PC-9 (cell line): ENCODE measurements around the gene SAG. TPM values are rescaled to one million over a fixed set of nuclear protein-coding genes. Genes with fewer than 3 reads are reported as not detected.

Experiments
- BruUV-seq: library from RNA; stranded (reverse); fragments of 400-500 nt; replicated peaks from 2 replicates; lab custom pipeline; 2021; lab: Mats Ljungman, UMichigan
- CTCF ChIA-PET: fragments of 300-600 bp; sonication (Branson Sonifier 250); formaldehyde crosslinking; loops from one replicate; lab custom pipeline; 2022; ENCODE audit warnings: antibody characterized with exemption; lab: Charles Lee
- POLR2A ChIA-PET: fragments of 300-600 bp; sonication (Branson Sonifier 250); formaldehyde crosslinking; loops from one replicate; lab custom pipeline; 2022; ENCODE audit warnings: antibody characterized with exemption; ENCODE audit not compliant: unreplicated experiment; lab: Charles Lee
- DNase-seq, 2 experiments: peaks; one replicate each; pipeline versions ENCODE4 v3.0.0 to v3.0.0-alpha.2; 2015 to 2022; ENCODE audit warnings: mixed read lengths in 1 of 2
- H2AFZ ChIP-seq: fragments of 200-600 bp; sonication (generic); 2 replicates; pipeline ENCODE4 v1.8.1; 2017; ENCODE audit warnings: antibody characterized with exemption
- H3F3A ChIP-seq: fragments of 200-600 bp; sonication (generic); 2 replicates; pipeline ENCODE4 v1.8.1; 2017; ENCODE audit warnings: antibody characterized with exemption, mild to moderate bottlenecking, low read depth; ENCODE audit not compliant: insufficient read depth
- H3K27ac ChIP-seq: fragments of 200-600 bp; sonication (generic); 2 replicates; pipeline ENCODE4 v1.6.1; 2016; ENCODE audit warnings: mixed run types
- H3K27me3 ChIP-seq: fragments of 200-600 bp; sonication (generic); 2 replicates; pipeline ENCODE4 v1.6.1; 2016; ENCODE audit warnings: low read depth, mixed run types; ENCODE audit not compliant: insufficient read depth
- H3K36me3 ChIP-seq: fragments of 200-600 bp; sonication (generic); 2 replicates; pipeline ENCODE4 v1.6.1; 2016; ENCODE audit warnings: low read depth, mixed run types
- H3K4me1 ChIP-seq: fragments of 200-600 bp; sonication (generic); replicated peaks from 2 replicates; pipeline ENCODE4 v1.6.1; 2016; ENCODE audit warnings: mixed run types; ENCODE audit not compliant: insufficient read depth
- H3K4me2 ChIP-seq: fragments of 200-600 bp; sonication (generic); 2 replicates; pipeline ENCODE4 v1.6.1; 2017; ENCODE audit warnings: mixed run types
- H3K4me3 ChIP-seq: fragments of 200-600 bp; sonication (generic); 2 replicates; pipeline ENCODE4 v1.6.1; 2016; ENCODE audit warnings: mixed run types
- H3K79me2 ChIP-seq: fragments of 200-600 bp; sonication (generic); 2 replicates; pipeline ENCODE4 v1.6.1; 2017; ENCODE audit warnings: low read depth, mixed run types
- H3K9me2 ChIP-seq: fragments of 200-600 bp; sonication (generic); 2 replicates; pipeline ENCODE4 v1.8.1; 2017; ENCODE audit warnings: mild to moderate bottlenecking; ENCODE audit not compliant: insufficient read depth
- H3K9me3 ChIP-seq: fragments of 200-600 bp; sonication (generic); 2 replicates; pipeline ENCODE4 v1.8.1; 2016; ENCODE audit warnings: low read depth; ENCODE audit not compliant: insufficient read depth
- H4K20me1 ChIP-seq: fragments of 200-600 bp; sonication (generic); 2 replicates; pipeline ENCODE4 v1.8.1; 2017; ENCODE audit not compliant: insufficient read depth
- EZH2 ChIP-seq: fragments of 200-600 bp; sonication (generic); IDR thresholded peaks from 2 replicates; pipeline ENCODE4 v1.8.0; 2017; ENCODE audit warnings: antibody characterized with exemption, low read depth
- intact Hi-C: fragments of 100-400 bp; cut with micrococcal nuclease; formaldehyde crosslinking; loops from one replicate; pipeline ENCODE4 v1.10.0; 2022; ENCODE audit not compliant: unreplicated experiment
- total RNA-seq: library from RNA; stranded (reverse); gene quantifications from 2 replicates; pipeline ENCODE4 v1.2.3, GENCODE V29; 2021
- TF ChIP-seq, protein P1 (sequence below): fragments of 200-600 bp; sonication (generic); conservative IDR thresholded peaks from 2 replicates; pipeline ENCODE4 v1.6.1; 2017; ENCODE audit warnings: mixed run types, antibody characterized with exemption, mild to moderate bottlenecking, moderate library complexity

The SAG gene
- total RNA-seq, 1 experiment from 2014 or later, result not detected

DNA sequence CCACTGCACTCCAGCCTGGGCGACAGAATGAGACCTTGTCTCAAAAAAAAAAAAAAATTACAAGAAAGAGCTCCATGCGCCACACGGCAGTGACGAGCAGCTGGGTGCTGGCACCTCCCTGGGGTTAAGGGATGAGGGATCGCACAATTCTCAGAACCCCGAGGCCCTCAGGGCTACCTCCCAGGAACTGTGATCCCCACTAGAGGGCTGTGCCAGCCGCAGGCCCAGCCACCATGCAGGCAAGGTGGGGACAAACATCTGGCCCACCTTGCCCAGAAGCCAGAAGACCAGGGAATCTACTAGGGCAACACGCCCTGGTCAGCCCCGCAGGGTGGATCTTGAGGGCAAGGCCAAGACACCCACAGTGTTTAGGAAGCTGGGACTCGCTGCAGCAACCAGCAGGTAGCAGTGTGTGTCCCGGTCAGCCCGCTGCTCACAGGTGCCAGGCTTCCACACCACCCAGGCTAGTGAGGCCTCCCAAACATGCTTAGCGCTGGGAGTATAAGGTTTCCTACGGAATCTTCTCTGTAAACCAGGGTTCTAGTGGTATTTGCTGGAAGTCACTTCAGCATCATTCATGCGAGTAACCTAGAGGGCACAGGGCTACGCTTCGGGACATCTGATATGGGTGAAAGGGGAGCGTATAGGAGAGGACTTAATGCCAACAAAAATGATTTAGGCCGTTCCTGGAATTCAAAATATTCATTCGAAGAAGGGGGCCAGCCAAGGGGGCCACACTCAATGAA lies 6.7 kb downstream of the SAG start:
- no peaks in the 10 kb centered on the region; the same call in 1 of the 2 replicates for H3F3A ChIP-seq
- H4K20me1 ChIP-seq, result no peaks in the 10 kb centered on the region
- intact Hi-C loops, result no loop called here
- BruUV-seq, result no TSS peak
- H3K36me3 ChIP-seq, result no peaks in the 10 kb centered on the region
- DNase-seq, result no peak
- no peaks in the 10 kb centered on the region for H3K79me2 ChIP-seq
- no peak overlapping the region for H3K4me3 ChIP-seq
- H3K4me1 ChIP-seq, result no peaks in the 10 kb centered on the region
- H3K9me3 ChIP-seq, result no peaks in the 10 kb centered on the region
- no peak overlapping the region for H3K27ac ChIP-seq
- CTCF ChIA-PET, result no interaction called here
- no peaks in the 10 kb centered on the region for H3K9me2 ChIP-seq
- H3K4me2 ChIP-seq, result no peak overlapping the region
- POLR2A ChIA-PET, result no interaction called here
- no peaks in the 10 kb centered on the region for H3K27me3 ChIP-seq
- TF ChIP-seq EZH2, result no peak
- TF ChIP-seq, protein P1, sequence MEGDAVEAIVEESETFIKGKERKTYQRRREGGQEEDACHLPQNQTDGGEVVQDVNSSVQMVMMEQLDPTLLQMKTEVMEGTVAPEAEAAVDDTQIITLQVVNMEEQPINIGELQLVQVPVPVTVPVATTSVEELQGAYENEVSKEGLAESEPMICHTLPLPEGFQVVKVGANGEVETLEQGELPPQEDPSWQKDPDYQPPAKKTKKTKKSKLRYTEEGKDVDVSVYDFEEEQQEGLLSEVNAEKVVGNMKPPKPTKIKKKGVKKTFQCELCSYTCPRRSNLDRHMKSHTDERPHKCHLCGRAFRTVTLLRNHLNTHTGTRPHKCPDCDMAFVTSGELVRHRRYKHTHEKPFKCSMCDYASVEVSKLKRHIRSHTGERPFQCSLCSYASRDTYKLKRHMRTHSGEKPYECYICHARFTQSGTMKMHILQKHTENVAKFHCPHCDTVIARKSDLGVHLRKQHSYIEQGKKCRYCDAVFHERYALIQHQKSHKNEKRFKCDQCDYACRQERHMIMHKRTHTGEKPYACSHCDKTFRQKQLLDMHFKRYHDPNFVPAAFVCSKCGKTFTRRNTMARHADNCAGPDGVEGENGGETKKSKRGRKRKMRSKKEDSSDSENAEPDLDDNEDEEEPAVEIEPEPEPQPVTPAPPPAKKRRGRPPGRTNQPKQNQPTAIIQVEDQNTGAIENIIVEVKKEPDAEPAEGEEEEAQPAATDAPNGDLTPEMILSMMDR, result no peak
- H2AFZ ChIP-seq, result no peak overlapping the region

DNA sequence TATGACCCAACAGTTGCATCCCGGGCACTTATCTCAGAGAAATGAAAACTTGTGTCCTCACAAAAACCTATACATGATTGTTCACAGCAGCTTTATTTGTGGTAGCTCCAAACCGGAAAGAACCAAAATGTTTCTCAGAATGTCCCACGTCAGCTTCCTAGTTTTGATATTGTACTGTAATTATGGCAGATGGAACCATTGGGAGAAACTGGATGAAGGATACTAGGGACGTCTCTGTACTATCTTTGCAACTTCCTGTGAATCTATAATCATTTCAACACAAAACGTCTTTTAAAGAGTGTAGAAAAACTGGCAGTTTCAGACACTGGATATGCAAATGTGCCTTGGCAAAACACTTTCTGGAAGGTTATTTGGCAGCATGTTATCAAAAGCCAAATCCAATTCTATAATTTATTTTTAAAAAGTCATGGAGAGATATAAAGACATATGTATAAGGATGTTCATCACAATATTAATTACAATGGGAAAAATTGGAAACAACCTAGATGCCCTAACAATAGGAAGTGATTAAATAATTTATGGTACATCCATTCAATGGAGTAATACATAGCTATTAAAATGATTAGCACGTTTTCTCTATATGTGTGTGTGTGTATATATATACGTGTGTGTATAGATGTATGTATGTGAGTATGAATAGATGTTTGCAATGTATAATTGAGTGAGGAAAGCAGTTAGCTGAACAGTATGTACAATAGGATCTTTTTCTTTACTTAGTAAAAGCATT lies 9.8 kb downstream of the SAG start:
- no peak for DNase-seq
- no peak overlapping the region for H3K4me2 ChIP-seq
- H3K9me3 ChIP-seq, result no peaks in the 10 kb centered on the region
- no peaks in the 10 kb centered on the region for H3K9me2 ChIP-seq
- intact Hi-C loops, result no loop called here
- H3K27ac ChIP-seq, result no peak overlapping the region
- H4K20me1 ChIP-seq, result no peaks in the 10 kb centered on the region
- no peaks in the 10 kb centered on the region for H3F3A ChIP-seq
- no peaks in the 10 kb centered on the region for H3K36me3 ChIP-seq
- no TSS peak for BruUV-seq
- H3K4me3 ChIP-seq, result no peak overlapping the region
- H3K79me2 ChIP-seq, result no peaks in the 10 kb centered on the region
- H2AFZ ChIP-seq, result no peak overlapping the region
- H3K4me1 ChIP-seq, result no peaks in the 10 kb centered on the region
- TF ChIP-seq, protein P1, result no peak
- no peak for TF ChIP-seq EZH2
- H3K27me3 ChIP-seq, result peaks cover 11% of the 10 kb centered on the region; the same call in 1 of the 2 replicates
- ChIA-PET POLR2A (interaction anchor here (0.7 kb wide), 1 partner anchor 83 kb away, joined by 3 read pairs; no protein-coding TSS in a partner anchor), CTCF (interaction anchor here (0.6 to 0.7 kb wide), 3 partner anchors 25 to 264 kb away, joined by 3 to 5 read pairs (median 3); no protein-coding TSS in a partner anchor)

DNA sequence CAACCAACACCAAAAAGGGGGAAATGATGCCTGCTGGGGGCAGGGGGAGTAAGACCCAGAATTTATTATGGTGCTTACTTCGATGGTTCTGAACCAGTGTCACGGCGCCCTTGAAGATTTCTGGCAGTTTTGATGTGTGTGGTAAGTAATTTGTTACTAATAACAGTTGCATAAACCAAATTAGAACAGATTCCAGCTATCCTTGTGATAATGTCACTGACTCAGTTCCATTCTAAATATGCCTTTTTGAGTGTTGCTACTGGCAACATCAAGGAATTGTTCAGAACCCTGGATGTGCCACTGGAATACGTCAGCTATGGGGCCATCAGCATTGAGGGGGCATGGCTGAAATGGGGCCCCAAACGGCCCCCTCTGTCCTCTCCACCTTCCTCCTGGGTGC lies 11.6 kb downstream of the SAG start:
- Histone ChIP-seq H4K20me1 (no peaks in the 10 kb centered on the region), H3K27me3 (peaks cover 11% of the 10 kb centered on the region; the same call in 1 of the 2 replicates), H2AFZ (no peak overlapping the region), H3K4me1 (no peaks in the 10 kb centered on the region), H3K4me2 (no peak overlapping the region), H3K9me2 (no peaks in the 10 kb centered on the region), H3K79me2 (no peaks in the 10 kb centered on the region), H3K36me3 (no peaks in the 10 kb centered on the region), H3K4me3 (no peak overlapping the region), H3K27ac (no peak overlapping the region), H3F3A (no peaks in the 10 kb centered on the region), H3K9me3 (no peaks in the 10 kb centered on the region)
- CTCF ChIA-PET, result no interaction called here
- TF ChIP-seq EZH2, result no peak
- TF ChIP-seq, protein P1, result no peak
- POLR2A ChIA-PET, result no interaction called here
- no TSS peak for BruUV-seq
- DNase-seq, result no peak
- intact Hi-C loops, result no loop called here
